Thyroid gland (tissue), 4 donors: ENCODE data around the gene SLC66A1.

Experiments
- POLR2A ChIP-seq, 2 donors: fragments of 450-650 bp; IDR thresholded peaks; one replicate each; pipeline ENCODE4 v1.6.1; 2017; ENCODE audit warnings: antibody characterized with exemption in 2 of 2, mild to moderate bottlenecking in 2 of 2, moderate library complexity in 1 of 2
- TF ChIP-seq, protein P1 (sequence below), 6 experiments: fragments of 200-600 bp in 3 of 6; fragments of 450-650 bp in 3 of 6; sonication (generic) in 3 of 6; IDR thresholded peaks; one replicate each; pipeline ENCODE4 v1.5.1; 2016 to 2019; ENCODE audit warnings: antibody characterized with exemption in 6 of 6, mild to moderate bottlenecking in 2 of 6, inconsistent platforms in 1 of 6, moderate library complexity in 1 of 6

GRCh38 chr1:19367584-19368041 is 55.5 kb downstream of the SLC66A1 start:
- TF ChIP-seq, protein P1, sequence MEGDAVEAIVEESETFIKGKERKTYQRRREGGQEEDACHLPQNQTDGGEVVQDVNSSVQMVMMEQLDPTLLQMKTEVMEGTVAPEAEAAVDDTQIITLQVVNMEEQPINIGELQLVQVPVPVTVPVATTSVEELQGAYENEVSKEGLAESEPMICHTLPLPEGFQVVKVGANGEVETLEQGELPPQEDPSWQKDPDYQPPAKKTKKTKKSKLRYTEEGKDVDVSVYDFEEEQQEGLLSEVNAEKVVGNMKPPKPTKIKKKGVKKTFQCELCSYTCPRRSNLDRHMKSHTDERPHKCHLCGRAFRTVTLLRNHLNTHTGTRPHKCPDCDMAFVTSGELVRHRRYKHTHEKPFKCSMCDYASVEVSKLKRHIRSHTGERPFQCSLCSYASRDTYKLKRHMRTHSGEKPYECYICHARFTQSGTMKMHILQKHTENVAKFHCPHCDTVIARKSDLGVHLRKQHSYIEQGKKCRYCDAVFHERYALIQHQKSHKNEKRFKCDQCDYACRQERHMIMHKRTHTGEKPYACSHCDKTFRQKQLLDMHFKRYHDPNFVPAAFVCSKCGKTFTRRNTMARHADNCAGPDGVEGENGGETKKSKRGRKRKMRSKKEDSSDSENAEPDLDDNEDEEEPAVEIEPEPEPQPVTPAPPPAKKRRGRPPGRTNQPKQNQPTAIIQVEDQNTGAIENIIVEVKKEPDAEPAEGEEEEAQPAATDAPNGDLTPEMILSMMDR (IDR thresholded peaks at IDR 0.05): no peak
- TF ChIP-seq POLR2A (IDR thresholded peaks at IDR 0.05): no peak
